Stimulated activated CD8-positive, alpha-beta memory T cell treated with anti-CD3 and anti-CD28 coated beads, Interleukin-4, amount 100 ng/mL, for 48 hours (primary cell): ENCODE measurements around the gene AUP1.

Source experiments
- DNase-seq: peaks from one replicate; pipeline ENCODE4 v3.0.0-alpha.2; 2020

AUP1 gene

DNA sequence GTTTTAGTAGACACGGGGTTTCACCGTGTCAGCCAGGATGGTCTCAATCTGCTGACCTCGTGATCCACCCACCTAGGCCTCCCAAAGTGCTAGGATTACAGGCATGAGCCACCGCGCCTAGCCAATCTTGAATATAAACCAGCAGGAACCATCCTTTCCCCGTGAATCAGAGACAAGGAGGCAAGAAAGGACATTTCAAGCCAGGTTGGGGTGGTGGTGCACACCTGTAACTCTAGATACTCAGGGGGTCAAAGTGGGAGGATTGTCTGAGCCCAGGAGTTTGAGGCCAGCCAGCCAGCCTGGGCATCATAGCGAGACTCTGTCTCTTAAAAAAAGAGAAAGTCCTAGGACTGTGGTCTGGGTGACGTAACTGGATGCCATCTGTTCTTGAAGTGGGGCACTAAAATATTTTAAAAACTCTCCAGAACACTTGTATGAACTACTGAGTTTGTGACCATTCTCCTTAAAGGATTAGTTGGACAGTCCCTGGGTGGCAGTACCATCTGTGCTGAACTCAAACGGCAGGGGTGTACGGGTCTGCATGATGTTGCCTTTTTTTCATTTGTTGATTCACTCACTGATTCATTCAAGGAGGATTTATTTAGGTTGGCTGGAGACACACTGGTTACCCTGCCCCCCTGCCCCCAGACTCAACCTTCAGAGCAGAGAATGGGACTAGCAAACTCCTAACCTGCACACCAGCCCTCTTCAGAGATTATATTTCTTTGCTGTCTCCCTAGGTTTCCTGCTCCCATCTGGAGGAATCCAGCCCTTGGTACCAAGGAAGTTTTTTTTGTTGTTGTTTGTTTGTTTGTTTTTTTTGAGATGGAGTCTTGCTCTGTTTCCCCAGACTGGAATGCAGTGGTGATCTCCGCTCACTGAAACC lies 18.2 kb downstream of the AUP1 start:
- DNase-seq, result no peak

DNA sequence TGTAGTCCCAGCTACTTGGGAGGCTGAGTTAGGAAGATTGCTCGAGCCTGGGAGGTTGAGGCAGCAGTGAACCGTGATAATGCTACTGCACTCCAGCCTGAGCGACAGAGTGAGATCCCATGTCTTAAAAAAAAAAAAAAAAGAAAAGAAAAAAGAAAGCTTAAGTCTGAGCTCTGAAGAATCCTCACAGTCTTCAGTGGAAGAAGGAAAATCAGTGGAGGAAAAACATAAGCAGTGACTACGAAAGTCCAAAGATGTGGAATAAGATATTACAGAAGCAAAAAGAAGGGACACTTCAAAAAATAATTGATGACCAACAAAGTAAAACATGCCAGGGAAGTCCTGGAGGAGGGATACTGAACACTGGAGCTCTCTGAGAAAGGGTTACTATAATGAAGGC lies 19.2 kb downstream of the AUP1 start:
- DNase-seq, result no peak

DNA sequence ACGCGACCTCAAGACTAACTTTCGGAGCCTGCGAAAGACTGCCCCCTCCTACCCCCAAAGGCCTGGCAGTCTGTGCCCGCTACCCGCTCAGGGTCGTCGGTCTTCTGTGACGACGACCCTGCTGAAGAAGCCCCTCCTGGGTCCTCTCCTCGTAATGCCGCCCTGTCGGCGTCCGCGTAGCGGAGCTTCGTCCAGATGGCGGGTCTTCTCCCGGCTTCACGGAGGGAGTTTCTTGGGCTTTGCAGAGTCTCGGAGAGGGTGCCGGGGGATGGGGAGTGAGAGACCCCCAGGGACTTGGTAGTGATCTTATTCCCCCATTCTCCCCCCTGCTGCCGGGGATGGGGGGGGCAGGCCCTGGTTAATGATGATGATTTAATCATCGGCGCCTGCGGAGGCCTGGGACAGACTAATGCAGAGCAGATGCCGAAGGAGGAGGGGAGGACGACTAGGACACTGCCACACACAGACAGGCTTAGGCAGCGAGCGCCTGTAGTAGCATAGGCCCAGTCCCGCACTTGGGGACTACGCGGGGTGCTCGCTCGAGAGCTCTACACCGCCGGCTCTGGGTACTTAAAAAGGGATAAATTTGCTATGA lies 21.5 kb downstream of the AUP1 start:
- DNase-seq, result peak; percentile 40

DNA sequence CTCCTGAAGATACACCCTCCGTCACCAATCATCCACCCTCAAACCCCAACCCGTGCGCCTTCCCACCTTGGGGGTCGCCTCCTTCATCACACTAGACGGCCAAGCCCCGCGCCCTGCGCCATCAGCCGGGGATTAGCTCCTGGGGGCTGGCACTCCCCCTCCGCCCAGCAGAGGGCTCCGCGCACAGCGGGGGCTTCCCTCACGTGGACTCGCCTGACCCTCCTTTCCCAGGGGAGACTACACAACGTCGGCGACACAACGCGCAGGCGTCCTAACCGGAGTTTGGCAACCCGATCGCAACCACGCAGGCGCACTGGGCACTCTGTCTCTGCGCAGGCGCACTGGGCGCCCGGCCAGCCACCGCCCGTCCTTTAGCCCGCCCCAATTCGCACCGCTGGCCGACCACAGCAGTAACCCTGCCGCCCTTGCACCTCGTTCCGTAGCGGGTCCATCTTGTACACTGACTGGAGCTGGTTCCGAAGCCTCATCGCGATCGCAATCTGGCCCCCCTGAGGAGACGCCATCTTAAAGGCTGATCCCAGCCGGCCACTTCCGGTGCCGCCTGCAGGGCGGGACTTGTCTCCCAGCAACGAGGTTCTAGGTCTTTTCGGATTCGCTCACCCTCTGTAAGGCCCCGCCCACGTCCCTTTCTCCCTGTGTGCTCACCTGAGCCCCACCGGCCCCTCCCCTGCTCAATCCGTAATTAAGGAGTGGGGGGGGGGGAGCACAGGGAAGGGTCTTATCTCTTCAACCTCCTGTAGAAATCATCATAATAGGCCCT lies 22.2 kb downstream of the AUP1 start, which contains the start of gene PCGF1:
Gene PCGF1 (minus strand): TSS at position 551 of the 781 bp plus-strand sequence. CDS start 27 bp downstream, at position 524.
- peak; percentile 100 for DNase-seq

DNA sequence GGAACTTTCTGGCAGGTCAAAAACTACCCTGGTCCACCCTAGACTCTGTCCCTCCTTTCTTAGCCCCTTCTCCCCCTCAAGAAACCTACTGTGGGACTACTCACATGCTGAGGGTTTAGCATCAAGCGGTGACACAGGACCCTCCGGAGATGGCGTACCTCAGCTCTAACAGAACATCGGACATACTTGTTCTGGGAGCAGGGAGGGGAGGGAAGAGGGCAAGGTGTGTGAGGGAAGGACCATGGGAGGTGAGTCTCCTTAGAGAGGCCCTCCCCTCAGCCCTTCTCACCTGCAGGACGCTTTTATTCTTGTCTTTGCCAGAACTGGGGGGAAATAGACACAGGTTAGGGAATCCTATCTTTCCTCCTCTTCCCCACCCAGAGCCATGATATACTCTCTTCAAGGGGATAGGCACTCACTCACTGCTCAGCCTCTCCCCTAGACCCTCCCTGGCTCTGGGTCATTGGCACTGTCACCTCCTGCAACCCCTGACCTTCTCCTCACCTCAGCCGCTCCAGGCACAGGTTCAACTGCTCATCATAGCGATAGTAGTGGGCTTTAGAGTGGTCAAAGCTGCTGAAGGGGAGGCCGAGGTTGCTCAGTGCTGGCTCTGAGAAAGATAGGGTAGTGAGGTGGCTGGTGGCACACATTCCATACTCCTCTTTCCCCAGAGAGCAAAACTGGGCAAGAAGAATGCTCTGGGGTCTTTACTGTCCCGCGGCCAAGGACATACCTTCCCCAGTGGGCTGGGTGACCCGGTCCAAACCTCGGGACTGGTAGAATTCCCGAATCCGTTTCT lies 23.9 kb downstream of the AUP1 start:
- no peak for DNase-seq

DNA sequence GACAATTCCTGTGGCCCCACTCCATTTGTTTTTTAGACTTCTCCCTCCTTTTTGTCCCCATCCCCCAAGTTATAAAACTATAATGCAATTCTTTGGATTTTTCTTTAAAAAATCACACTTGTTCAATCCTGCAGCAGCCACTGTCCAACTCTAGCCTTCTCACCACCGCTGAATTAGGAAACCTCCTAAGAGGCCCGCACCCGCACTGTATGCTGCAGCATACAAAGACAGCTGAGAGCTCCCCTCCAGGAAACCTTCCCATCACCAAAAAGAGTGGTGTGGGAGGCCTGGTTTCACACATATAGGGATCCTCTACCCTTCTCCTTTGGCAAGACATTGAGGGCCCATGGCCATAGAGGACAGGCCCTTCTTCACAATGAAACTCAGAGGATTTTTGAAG lies 24.9 kb downstream of the AUP1 start:
- DNase-seq, result no peak

DNA sequence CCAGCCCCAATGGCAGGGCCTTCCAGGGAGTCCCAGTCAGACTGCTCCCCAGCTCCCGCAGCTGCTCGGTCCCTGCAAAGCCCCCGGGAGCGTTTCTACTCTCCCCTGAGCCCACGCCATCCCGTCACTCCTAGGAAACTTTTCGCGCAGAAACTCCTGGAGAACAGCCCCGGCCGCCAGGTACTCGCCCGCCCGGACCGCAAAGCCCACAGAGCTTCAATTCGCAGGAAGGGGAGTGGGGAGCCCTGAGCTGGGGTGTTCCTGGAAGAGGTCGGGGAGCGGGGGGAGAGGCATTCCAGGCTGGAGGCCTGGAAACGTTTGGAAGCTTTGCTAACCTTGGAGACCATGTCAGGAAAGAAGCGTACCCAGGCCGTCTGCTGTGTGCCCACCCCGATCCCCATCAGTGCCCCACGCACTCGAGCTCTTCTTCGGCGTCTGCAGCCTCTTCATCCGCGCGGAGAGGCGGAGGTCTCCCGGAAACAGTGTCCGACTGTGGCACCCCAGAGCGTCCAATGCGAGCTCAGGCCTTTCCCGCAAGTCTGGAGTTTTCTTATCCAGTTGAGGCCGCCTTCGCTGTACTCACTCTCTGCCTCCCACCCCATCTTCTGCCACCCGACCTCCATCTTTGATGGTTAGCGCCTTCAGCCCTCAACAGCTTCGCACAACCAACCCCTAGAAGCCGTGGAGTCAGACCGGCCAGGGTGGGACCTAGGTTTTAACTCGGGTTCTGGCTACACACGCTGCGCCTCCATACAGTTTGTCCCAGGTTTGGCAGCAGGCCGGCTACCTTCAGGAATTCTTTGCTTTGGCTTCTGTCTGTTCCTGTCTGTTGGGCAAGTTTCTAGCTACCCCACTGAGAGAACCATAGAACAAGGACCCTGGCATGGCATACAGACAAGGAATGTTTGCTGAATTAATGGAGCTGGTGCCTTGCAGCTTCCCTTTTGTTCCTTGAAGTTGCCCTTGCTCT lies 25.7 kb downstream of the AUP1 start:
- no peak for DNase-seq

DNA sequence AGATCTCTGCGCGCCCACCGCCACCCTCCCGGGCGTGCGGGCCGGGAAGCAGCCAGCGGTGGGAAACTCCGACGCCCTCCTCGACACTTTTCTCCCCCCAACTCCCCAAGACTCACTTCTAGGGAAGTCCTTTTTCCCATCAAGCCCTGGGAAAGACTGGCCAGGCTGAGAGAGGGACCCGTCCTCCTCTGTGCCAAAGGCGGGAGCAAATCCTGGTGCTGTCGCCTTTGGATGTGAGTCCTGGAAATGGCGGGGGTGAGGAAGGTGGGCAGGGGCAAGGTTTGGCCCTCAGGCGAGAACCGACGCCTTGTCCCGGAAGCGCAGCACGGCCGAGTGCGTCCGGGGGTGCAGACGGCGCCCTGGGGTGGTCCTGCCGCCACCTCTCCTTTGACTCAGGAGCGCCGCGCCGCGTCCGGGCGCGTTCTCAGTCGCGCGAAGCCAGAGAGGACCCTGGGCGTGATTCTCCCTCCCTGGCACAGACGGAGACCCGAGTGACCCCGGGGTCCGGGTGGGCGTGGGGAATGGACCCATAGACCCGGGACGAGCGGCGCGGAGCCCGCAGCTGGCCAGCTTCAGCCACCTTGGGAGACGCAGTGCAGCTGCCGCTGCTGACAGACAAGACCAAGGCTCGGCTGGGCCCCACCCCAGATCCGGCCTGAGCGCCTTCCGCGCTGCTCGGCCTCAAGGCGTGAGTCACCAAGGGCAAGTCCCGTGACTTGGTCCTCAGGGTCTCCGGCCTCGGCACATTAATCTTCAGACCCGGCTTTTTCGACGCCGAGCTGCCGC lies 26.6 kb downstream of the AUP1 start:
- peak; percentile 74 for DNase-seq

DNA sequence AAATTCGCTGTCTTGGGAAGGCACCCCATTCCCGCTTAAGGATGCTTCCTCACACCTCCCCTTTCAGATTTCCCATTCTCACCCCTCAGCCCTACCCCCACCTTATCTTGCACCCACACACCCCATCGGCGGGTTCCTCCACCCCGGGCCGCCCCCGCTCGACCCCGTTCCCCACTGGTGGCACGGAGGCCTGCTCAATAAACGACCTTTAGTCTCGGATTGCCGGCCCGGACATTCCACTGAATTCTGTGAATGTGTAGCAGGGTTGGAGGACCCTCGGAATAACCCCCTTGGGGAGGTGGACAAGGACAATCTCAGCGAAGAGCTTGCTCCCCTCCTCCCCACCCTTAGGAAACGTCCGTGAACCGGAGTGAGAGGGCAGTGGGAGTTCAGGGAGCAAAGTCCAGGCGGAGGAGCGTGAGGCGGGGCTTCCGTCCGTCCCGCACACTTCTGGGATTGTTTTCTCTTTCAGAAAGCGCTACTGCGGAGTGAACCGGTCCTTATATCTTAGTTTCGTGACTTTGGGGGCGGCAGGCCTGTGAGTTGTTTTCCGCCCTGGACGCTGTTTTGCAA lies 27.3 kb downstream of the AUP1 start:
- DNase-seq, result no peak

DNA sequence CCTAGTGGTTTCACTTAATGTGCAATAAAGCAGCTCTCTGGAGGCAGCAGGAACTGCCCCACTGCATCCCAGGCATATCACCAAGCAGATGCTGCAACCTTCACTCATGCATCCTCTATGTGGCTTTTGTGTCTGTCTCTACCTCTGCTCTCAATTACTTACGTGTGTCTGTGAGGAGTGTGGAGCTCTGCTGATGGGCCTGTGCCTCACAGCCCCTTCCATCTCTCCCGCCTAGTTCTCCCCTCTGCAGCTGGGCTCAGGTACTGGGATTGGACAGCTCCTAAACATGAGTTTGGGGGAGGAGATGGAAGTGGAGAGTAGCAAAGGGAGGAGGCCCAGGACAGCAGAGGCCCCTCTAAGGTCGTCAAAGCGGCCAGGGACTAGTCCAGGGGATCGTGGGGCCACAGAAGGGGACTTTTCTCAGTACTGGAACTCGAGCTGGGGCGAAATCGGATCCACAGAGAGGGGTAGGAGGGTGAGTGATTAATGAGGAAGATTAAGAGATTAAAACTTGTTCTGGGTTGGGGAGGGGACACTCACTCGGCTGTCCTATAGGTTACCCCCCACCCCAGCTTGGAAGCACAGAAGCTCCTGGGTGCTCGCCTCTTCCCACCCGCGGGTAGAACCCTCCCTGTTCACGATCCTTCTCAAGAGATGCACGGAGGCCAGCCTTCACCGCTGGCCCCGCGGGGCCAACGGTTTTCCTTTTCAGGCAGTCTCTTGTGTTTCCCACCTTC lies 28.0 kb downstream of the AUP1 start:
- no peak for DNase-seq

DNA sequence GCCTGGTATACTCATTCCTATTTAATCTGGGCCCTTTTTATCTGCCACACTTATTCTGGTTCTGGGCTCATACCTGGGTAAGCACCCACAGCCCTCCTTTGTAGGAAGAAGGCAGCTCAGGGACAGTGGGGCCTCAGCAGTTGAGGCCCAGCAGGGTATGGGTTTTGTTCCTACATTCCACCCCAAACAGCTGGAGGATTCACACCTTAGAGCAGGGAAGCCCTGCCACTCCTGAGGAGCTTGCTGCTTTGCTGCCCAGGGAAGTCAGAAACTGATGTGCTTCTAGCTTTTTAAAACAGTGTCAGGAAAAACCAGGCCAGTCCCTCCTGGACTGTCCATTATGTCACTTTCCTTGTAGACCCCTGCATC lies 28.9 kb downstream of the AUP1 start:
- DNase-seq, result no peak

DNA sequence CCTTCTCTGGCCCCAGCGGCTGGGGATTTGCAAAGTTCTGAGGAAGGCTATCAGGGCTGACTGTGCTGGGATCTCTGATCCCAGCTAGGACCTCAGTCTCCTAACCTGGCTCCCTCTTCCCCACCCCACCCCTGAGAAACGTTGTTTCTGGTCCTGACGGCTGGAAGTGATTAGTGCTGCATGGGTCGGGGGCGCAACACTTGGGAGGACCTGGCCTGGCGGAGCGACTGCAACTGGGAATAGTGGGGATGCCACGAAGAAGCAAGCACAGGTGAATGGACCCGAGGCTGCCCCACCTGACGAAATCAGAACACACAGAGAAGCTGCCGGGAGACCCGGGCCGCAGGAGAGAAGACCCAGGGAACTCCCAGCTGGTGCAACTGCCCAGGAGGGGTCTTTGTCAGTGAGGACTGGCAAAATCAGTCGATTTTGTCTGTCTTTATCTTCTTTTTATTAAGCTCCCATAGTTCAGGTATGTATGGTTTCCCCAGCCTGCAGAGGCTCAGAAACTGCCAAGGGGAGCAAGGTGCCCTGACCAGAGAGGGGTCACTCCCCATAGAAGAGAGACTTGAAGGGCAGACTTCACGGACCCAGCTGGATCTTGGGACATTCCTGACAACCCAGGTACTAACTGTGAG lies 29.4 kb downstream of the AUP1 start:
- no peak for DNase-seq

DNA sequence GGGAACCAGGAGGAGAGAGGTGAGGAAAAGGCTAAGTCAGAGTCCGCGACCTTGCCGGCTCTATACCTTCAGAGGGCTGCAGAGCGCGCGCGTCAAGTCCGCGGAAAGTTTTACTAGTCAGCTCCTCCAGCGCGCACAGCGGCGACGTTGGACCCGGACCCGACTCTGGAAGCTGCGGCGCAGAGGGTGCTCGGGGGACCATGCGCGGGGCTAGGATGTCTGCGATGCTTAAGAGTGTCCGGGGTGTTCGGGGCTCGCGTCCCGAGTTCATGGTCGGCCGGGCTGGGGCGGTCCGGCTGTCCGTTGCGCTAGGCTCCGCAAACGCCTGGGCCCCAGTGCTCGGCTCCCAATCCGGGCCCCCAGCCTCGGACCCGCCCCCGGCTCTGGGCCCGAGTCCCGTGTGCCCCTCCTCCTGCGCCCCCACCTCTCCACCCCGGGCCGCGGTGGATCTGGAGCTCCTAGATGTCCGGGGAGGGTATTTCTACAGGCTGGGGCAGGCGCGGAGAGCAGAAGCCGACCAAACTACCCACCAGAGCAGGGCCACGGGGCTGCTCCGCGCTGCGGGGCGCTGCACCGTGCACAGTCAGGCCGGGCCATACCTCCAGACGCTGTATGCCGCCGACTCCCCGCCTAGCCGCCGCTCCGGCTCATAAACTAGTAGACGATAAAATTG lies 30.1 kb downstream of the AUP1 start, which contains the start of gene LBX2:
Gene LBX2 (minus strand): TSS at position 337 of the 673 bp plus-strand sequence. CDS start 66 bp downstream, at position 271.
- peak; percentile 65 for DNase-seq

DNA sequence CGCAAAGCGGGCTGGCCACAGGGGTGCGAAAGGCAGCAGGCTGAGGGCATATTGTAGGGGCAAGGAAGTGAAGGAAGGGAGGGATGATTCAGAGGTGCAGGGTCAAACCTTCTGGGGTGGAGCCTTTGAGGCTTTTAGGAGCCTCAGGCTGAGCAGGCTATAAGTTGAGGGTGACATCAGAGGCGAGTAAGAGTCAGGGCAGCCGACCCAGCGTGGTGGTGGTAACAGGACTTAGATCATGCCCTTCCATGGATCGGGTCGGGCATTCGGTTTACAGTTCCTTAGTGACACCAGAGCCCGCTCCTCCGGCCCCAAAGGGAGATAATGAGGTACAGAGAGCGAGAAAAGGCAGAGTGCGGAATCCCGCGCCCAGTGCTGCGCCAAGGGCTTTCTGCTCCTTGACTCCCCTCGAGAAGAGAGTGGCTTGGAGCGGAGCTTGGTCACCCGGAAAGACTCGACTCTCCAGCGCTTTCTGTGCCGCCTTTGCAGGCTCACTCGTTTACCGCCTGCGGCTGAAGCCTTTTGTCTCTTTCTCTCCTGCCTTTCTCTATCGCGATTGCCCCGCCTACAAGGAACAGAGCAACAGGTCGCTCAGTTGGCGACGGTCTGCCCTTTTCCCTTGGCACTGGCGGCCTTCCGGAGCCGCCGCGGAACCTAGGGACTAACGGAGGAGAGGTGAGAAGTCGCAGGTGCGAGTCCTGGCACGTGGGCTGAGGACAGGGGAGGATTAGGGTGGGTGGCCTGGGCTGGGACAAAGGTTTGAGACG lies 30.8 kb downstream of the AUP1 start:
- DNase-seq, result peak; percentile 60

DNA sequence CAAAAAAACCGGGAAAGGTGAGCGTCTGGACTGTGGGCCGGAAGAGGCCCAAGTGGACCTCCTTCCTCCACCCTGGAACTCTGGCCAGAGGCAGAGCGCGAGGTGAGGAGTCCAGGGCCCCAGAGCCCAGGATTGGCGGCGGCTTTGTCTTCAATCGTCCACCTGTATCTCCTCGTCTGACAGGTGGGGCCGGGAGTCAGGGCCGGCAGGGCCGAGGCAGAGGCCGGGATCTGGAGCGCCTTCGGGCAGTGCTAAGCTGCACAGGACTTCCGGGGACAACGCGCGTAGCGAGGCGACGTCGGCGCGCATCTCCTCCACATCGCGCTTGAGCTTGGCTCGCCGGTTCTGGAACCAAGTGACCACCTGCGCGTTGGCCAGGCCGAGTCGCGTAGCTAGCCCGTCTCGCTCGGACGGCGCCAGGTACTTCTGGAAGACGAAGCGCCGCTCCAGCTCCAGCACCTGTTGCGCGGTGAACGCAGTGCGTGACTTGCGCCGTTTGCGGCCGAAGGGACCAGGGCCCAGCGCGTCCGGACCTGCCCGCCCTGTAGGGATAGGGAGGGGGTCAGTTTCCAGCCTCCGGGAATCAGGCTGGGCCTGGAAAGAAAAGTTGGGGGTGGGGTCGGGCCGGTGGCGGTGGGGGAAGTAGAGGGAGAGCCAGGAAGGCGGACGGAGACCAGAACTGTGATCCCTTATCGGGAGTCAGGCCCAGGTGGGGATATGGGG lies 31.6 kb downstream of the AUP1 start:
- peak; percentile 66 for DNase-seq

DNA sequence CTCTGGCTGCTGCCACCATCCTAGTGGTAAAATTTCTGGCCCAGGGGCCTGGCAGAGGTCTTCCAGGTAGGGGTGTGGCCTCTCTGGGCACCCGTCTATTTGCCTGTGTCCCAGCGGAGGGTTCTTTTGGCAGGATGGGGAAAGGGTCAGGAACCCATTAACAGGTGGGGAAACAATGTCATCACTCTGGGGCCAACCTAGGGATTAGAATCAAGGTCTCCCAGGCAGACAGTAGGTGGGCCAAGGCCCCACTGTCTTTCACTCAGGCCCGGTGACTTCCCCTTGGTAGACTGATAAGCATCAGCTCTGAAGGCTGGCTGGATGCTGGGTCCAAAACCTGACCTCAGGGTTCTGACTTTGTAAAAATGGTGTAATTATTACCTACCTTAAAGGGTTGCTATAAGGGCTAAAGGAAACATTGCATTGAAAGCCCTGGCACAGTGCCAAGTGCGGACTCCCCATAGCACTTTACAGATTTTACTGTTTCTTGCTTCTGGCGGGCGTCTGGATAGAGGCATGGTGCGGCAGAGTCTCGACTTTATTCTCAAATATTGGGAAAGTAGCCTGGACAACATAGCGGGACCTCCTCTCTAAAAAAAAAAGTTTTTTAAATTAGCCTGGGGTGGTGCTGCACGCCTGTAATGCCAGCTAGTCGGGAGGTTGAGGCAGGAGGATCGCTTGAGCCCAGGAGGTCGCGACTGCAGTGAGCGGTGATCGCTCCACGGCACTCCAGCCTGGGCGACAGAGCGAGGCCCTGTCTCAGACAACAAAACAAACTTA lies 32.3 kb downstream of the AUP1 start:
- no peak for DNase-seq
